SU-DHL-6 (cell line): ENCODE measurements around the gene RECK.

ENCODE experiments used
- CTCF ChIP-seq: fragments of 200-600 bp; sonication (generic); IDR thresholded peaks from one replicate; pipeline ENCODE4 v1.5.1; 2017; ENCODE audit warnings: antibody characterized with exemption, mild to moderate bottlenecking, low read length, moderate library complexity; ENCODE audit not compliant: insufficient read depth, poor library complexity, severe bottlenecking
- EZH2phosphoT487 ChIP-seq: fragments of 200-600 bp; sonication (generic), shearing (Covaris generic); conservative IDR thresholded peaks from 2 replicates; pipeline ENCODE4 v1.6.1; 2018; ENCODE audit warnings: mild to moderate bottlenecking, antibody characterized with exemption, low read length, moderate library complexity, mixed read lengths

DNA sequence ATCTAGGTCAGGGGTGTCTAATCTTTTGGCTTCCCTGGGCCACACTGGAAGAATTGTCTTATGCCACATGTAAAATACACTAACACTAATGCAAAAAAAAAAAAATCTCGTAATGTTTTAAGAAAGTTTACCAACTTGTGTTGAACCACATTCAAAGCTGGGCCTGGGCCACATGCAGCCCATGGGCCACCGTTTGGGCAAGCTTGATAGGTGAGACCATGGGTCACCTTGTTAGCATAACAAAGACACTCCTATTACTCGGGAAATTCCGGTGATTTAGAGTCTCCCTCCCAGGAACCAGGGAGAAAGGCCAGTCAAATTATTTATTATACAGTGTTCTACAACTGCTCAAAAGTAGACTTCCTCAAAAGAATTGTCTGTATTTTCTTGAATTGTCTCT, 12.7 kb downstream of the RECK start:
- no peak for TF ChIP-seq CTCF
- no peak for TF ChIP-seq EZH2phosphoT487
